Chondrocyte (in vitro differentiated cells): ENCODE measurements around the gene CPSF7. TPM values are rescaled to one million over a fixed set of nuclear protein-coding genes. Genes with fewer than 3 reads are reported as not detected.

Experiments used
- DNase-seq: peaks from one replicate; pipeline ENCODE4 v3.0.0; 2021; ENCODE audit warnings: mixed read lengths, low spot score
- H3K27ac Mint-ChIP-seq: one replicate; pipeline ENCODE4 v1.8.0; 2021; ENCODE audit warnings: mild to moderate bottlenecking, moderate library complexity, mixed read lengths; ENCODE audit not compliant: unreplicated experiment
- H3K27me3 Mint-ChIP-seq: 2 replicates; pipeline ENCODE4 v1.8.0; 2021; ENCODE audit warnings: low read depth, mixed read lengths
- H3K36me3 Mint-ChIP-seq: 2 replicates; pipeline ENCODE4 v1.8.0; 2021; ENCODE audit warnings: low read depth, mixed read lengths
- H3K4me1 Mint-ChIP-seq: 2 replicates; pipeline ENCODE4 v1.8.0; 2021; ENCODE audit warnings: low read depth, mild to moderate bottlenecking, mixed read lengths
- H3K4me3 Mint-ChIP-seq: one replicate; pipeline ENCODE4 v1.8.0; 2021; ENCODE audit warnings: mild to moderate bottlenecking, moderate library complexity, mixed read lengths; ENCODE audit not compliant: unreplicated experiment
- H3K9me3 Mint-ChIP-seq: 2 replicates; pipeline ENCODE4 v1.8.0; 2021; ENCODE audit warnings: low read depth, mixed read lengths
- total RNA-seq: library from RNA; stranded (reverse); gene quantifications from 3 replicates; pipeline ENCODE4 v1.2.1, GENCODE V29; 2021
- TF ChIP-seq, protein P1 (sequence below): fragments of 200-600 bp; sonication (generic); IDR thresholded peaks from 2 replicates; pipeline ENCODE4 v1.5.0; 2021; ENCODE audit warnings: antibody characterized with exemption, mild to moderate bottlenecking, moderate library complexity

Gene CPSF7
- total RNA-seq, 1 donor from 2014 or later: 61.2 TPM

GRCh38 chr11:61369372-61370348 is 60.1 kb downstream of the CPSF7 start:
- H3K4me3 Mint-ChIP-seq: no peak overlapping the region
- DNase-seq: no peak

GRCh38 chr11:61368646-61369045 is 61.1 kb downstream of the CPSF7 start:
- peaks cover 27% of the 10 kb centered on the region for H3K4me1 Mint-ChIP-seq
- no peaks in the 10 kb centered on the region for H3K27me3 Mint-ChIP-seq
- no peaks in the 10 kb centered on the region for H3K9me3 Mint-ChIP-seq
- H3K4me3 Mint-ChIP-seq: no peak overlapping the region
- no peak overlapping the region for H3K27ac Mint-ChIP-seq
- peaks cover 21% of the 10 kb centered on the region for H3K36me3 Mint-ChIP-seq
- TF ChIP-seq, protein P1, sequence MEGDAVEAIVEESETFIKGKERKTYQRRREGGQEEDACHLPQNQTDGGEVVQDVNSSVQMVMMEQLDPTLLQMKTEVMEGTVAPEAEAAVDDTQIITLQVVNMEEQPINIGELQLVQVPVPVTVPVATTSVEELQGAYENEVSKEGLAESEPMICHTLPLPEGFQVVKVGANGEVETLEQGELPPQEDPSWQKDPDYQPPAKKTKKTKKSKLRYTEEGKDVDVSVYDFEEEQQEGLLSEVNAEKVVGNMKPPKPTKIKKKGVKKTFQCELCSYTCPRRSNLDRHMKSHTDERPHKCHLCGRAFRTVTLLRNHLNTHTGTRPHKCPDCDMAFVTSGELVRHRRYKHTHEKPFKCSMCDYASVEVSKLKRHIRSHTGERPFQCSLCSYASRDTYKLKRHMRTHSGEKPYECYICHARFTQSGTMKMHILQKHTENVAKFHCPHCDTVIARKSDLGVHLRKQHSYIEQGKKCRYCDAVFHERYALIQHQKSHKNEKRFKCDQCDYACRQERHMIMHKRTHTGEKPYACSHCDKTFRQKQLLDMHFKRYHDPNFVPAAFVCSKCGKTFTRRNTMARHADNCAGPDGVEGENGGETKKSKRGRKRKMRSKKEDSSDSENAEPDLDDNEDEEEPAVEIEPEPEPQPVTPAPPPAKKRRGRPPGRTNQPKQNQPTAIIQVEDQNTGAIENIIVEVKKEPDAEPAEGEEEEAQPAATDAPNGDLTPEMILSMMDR: no peak
- DNase-seq: no peak

More at GRCh38 chr11:61369372-61370348, 60.1 kb downstream of the CPSF7 start:
- H3K9me3 Mint-ChIP-seq: no peaks in the 10 kb centered on the region
- peaks cover 20% of the 10 kb centered on the region for H3K36me3 Mint-ChIP-seq
- H3K4me1 Mint-ChIP-seq: peaks cover 25% of the 10 kb centered on the region
- H3K27me3 Mint-ChIP-seq: no peaks in the 10 kb centered on the region
- TF ChIP-seq, protein P1: no peak
- H3K27ac Mint-ChIP-seq: no peak overlapping the region

DNA sequence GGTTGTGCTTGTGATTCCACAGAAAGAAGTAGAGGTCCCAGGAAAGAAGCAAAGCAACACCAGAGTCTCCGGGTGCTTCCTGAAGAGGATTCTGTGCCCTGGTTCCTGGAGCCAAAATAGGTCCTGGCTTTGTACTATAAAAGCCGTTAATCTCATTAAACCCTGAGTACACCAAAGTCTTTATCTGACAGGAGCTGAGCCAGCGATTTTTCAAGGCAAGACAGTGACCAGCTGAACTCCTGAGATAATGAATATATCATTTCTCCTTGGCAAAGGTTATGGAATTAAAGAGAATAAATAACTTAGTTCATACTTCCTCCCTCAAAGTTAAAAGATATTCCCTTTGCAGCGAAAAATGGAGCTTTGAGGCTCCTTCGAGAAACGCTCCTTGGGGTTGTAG is 62.4 kb downstream of the CPSF7 start:
- Mint-ChIP-seq H3K36me3 (peaks cover 21% of the 10 kb centered on the region), H3K4me3 (no peak overlapping the region), H3K4me1 (peaks cover 35% of the 10 kb centered on the region), H3K9me3 (no peaks in the 10 kb centered on the region), H3K27me3 (no peaks in the 10 kb centered on the region), H3K27ac (no peak overlapping the region)
- TF ChIP-seq, protein P1: no peak
- DNase-seq: no peak

DNA sequence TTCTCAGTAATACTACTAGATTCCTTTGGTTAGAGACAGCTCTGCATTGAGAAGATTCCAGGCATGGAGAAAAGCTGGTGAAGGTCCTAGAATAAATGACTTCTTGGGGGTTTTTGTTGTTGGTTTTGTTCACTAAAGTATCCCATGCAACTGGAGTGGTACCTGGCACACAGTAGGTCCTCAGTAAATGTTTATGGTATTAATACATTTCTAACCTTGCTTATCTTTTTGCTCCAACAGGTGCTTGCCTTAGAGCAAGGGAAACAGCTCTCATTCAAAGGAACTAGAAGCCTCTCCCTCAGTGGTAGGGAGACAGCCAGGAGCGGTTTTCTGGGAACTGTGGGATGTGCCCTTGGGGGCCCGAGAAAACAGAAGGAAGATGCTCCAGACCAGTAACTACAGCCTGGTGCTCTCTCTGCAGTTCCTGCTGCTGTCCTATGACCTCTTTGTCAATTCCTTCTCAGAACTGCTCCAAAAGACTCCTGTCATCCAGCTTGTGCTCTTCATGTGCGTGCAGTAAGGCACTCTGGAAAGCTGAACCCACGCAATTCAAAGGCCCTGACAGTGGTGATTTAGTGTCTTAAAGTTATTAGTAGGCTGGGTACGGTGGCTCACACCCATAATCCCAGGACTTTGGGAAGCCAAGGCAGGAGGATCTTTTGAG is 65.6 kb downstream of the CPSF7 start:
- no peak for DNase-seq
- H3K36me3 Mint-ChIP-seq: peaks cover 12% of the 10 kb centered on the region
- H3K4me3 Mint-ChIP-seq: peak overlapping the region; percentile 93
- TF ChIP-seq, protein P1: no peak
- peak overlapping the region; percentile 8 for H3K27ac Mint-ChIP-seq
- H3K4me1 Mint-ChIP-seq: peaks cover 48% of the 10 kb centered on the region
- H3K9me3 Mint-ChIP-seq: no peaks in the 10 kb centered on the region
- no peaks in the 10 kb centered on the region for H3K27me3 Mint-ChIP-seq

GRCh38 chr11:61362542-61362875 is 67.3 kb downstream of the CPSF7 start:
- Mint-ChIP-seq H3K27me3 (no peaks in the 10 kb centered on the region), H3K27ac (peak overlapping the region; percentile 98), H3K4me1 (peaks cover 49% of the 10 kb centered on the region), H3K4me3 (peak overlapping the region; percentile 93), H3K36me3 (peaks cover 4% of the 10 kb centered on the region), H3K9me3 (no peaks in the 10 kb centered on the region)
- no peak for DNase-seq
- TF ChIP-seq, protein P1: no peak
